Measurements from ENCODE around the gene LEO1.

DNA sequence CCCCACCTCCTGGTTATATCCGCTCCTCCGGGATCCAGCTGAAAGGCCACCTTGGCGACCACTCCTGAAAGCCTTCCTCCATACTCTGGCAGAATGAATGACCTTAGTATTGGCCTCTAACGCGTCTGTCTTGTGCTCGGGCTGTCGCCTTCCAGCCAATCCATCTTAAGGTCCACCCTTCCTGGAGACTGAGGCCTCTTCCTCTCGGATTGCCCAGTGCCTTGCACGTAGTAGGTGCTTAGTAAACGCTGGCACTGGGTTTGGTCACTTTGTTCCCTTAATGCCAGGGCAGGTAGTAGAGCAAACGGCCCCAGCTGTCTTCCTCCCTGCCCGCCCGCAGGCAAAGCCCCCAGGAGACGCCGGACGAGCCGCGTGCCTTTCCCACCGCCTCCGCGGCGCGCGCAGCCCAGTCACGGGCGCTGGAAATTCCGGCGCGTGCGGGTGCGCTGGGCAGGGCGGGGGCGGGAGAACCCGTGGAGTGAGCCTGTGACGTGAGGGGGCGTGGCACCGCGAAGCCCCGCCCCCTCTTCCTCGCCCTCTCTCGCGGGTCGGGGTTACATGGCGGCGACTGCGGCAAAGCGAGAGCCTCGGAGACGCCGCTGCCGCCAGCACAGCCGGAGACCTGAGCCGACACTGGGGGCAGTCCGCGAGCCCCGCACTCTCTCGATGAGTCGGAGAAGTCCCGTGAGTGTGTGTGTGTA, 47.3 kb upstream of the LEO1 start, which contains the start of gene MAPK6:
- TF ChIP-seq, protein P1, sequence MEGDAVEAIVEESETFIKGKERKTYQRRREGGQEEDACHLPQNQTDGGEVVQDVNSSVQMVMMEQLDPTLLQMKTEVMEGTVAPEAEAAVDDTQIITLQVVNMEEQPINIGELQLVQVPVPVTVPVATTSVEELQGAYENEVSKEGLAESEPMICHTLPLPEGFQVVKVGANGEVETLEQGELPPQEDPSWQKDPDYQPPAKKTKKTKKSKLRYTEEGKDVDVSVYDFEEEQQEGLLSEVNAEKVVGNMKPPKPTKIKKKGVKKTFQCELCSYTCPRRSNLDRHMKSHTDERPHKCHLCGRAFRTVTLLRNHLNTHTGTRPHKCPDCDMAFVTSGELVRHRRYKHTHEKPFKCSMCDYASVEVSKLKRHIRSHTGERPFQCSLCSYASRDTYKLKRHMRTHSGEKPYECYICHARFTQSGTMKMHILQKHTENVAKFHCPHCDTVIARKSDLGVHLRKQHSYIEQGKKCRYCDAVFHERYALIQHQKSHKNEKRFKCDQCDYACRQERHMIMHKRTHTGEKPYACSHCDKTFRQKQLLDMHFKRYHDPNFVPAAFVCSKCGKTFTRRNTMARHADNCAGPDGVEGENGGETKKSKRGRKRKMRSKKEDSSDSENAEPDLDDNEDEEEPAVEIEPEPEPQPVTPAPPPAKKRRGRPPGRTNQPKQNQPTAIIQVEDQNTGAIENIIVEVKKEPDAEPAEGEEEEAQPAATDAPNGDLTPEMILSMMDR (IDR thresholded peaks at IDR 0.05 in 2 of 3, conservative IDR thresholded peaks at IDR 0.05 in 1 of 3; ENCODE audit: control insufficient read depth in 2 of 3, extremely low read depth in 1 of 3, insufficient read depth in 1 of 3, low read depth in 3 of 3, low read length in 3 of 3) = no peak
- no peak for TF ChIP-seq RCOR1 (conservative IDR thresholded peaks at IDR 0.05; ENCODE audit: low read depth, low read length)
